H1 (cell line): Measurements from ENCODE around the gene LRRC45. TPM values are rescaled to one million over a fixed set of nuclear protein-coding genes. Genes with fewer than 3 reads are reported as not detected.

Experiments
- CTCF ChIA-PET: fragments of 300-600 bp; sonication (Branson Sonifier 250); formaldehyde crosslinking; loops from one replicate; lab custom pipeline; 2021; ENCODE audit not compliant: partially characterized antibody; lab: Charles Lee
- POLR2A ChIA-PET: fragments of 300-600 bp; sonication (Branson Sonifier 250); formaldehyde crosslinking; loops from one replicate; lab custom pipeline; 2021; ENCODE audit warnings: inconsistent platforms; ENCODE audit not compliant: partially characterized antibody; lab: Charles Lee
- DNase-seq, 2 experiments: peaks; one replicate each; pipeline versions ENCODE4 v3.0.0 to v3.0.0-alpha.2; 2010 to 2022; ENCODE audit warnings: low spot score in 2 of 2, low read depth in 1 of 2, mixed read lengths in 1 of 2
- FAIRE-seq: peaks from 2 replicates; lab custom pipeline; 2011; peaks lifted over from hg19 to GRCh38; lab: Jason Lieb, UNC
- H2AFZ ChIP-seq: 2 replicates; pipeline ENCODE4 v1.8.1; 2012; ENCODE audit warnings: low read length, inconsistent platforms
- H2AK5ac ChIP-seq: 2 replicates; pipeline ENCODE4 v1.6.1; 2013; ENCODE audit warnings: low read depth, low read length
- H2BK120ac ChIP-seq: replicated peaks from 2 replicates; pipeline ENCODE3; 2013; ENCODE audit warnings: low read depth, low read length, inconsistent platforms
- H2BK12ac ChIP-seq: 2 replicates; pipeline ENCODE4 v1.6.1; 2013; ENCODE audit warnings: low read depth, low read length
- H2BK15ac ChIP-seq: 2 replicates; pipeline ENCODE4 v1.6.1; 2013; ENCODE audit warnings: low read length
- H2BK20ac ChIP-seq: 2 replicates; pipeline ENCODE4 v1.6.1; 2013; ENCODE audit warnings: low read length
- H2BK5ac ChIP-seq: 2 replicates; pipeline ENCODE4 v1.6.1; 2013; ENCODE audit warnings: low read depth, low read length
- H3K14ac ChIP-seq: 2 replicates; pipeline ENCODE4 v1.6.1; 2013; ENCODE audit warnings: inconsistent platforms; ENCODE audit not compliant: insufficient read length
- H3K18ac ChIP-seq: 2 replicates; pipeline ENCODE4 v1.6.1; 2013; ENCODE audit warnings: low read length; ENCODE audit errors: extremely low read depth
- H3K23ac ChIP-seq: 2 replicates; pipeline ENCODE4 v1.6.1; 2013; ENCODE audit warnings: inconsistent platforms; ENCODE audit not compliant: insufficient read length
- H3K23me2 ChIP-seq: 2 replicates; pipeline ENCODE4 v1.6.1; 2013; ENCODE audit warnings: low read depth, low read length
- H3K27ac ChIP-seq: 2 replicates; pipeline ENCODE4 v1.6.1; 2011; ENCODE audit warnings: low read depth, low read length, inconsistent platforms
- H3K27me3 ChIP-seq, 4 experiments: replicated peaks in 1 of 4; 1 replicate in 1 of 4; 2 replicates in 3 of 4; pipeline versions ENCODE4 v1.6.1 to v1.8.1; 2011 to 2013; ENCODE audit warnings: low read length in 3 of 4, mild to moderate bottlenecking in 3 of 4, inconsistent platforms in 2 of 4, mixed read lengths in 2 of 4, moderate library complexity in 1 of 4; ENCODE audit not compliant: control insufficient read depth in 3 of 4, insufficient read depth in 3 of 4; ENCODE audit errors: extremely low read depth in 1 of 4
- H3K36me3 ChIP-seq, 4 experiments: 2 replicates each; pipeline versions ENCODE4 v1.6.1 to v1.8.1; 2011 to 2013; ENCODE audit warnings: mild to moderate bottlenecking in 4 of 4, low read length in 3 of 4, moderate library complexity in 2 of 4, control low read depth in 1 of 4, inconsistent platforms in 1 of 4; ENCODE audit not compliant: insufficient read depth in 4 of 4, control insufficient read depth in 2 of 4
- H3K4ac ChIP-seq: replicated peaks from 2 replicates; pipeline ENCODE3; 2013; ENCODE audit warnings: low read length, low read depth, mixed read lengths, inconsistent platforms; ENCODE audit not compliant: insufficient read length
- H3K4me1 ChIP-seq, 4 experiments: replicated peaks in 1 of 4; 1 replicate in 1 of 4; 2 replicates in 3 of 4; pipeline versions ENCODE4 v1.6.1 to v1.8.1; 2011 to 2013; ENCODE audit warnings: low read length in 3 of 4, inconsistent platforms in 2 of 4, mixed read lengths in 1 of 4; ENCODE audit not compliant: insufficient read depth in 4 of 4, control insufficient read depth in 3 of 4
- H3K4me2 ChIP-seq, 2 experiments: 2 replicates each; pipeline versions ENCODE4 v1.6.1 to v1.8.1; 2011 to 2013; ENCODE audit warnings: low read depth in 2 of 2, low read length in 2 of 2, control low read depth in 1 of 2, inconsistent platforms in 1 of 2, mild to moderate bottlenecking in 1 of 2; ENCODE audit not compliant: insufficient read depth in 1 of 2
- H3K4me3 ChIP-seq, 4 experiments: fragments of 200-600, 300-600 bp in 1 of 4; sonication (generic), shearing (Covaris generic), sonication (Bioruptor Twin) in 1 of 4; 2 replicates each; pipeline versions ENCODE4 v1.5.1 to v1.8.1; 2011 to 2016; ENCODE audit warnings: low read length in 4 of 4, low read depth in 3 of 4, control low read depth in 2 of 4, inconsistent platforms in 2 of 4, mild to moderate bottlenecking in 2 of 4, mixed read lengths in 1 of 4, moderate library complexity in 1 of 4; ENCODE audit not compliant: insufficient read depth in 2 of 4; ENCODE audit errors: extremely low read depth in 1 of 4
- H3K56ac ChIP-seq: replicated peaks from 2 replicates; pipeline ENCODE3; 2013; ENCODE audit warnings: low read depth, mild to moderate bottlenecking, mixed read lengths, low read length, inconsistent platforms; ENCODE audit not compliant: insufficient read length
- H3K79me1 ChIP-seq: 2 replicates; pipeline ENCODE4 v1.6.1; 2013; ENCODE audit warnings: low read depth, low read length, control low read depth
- H3K79me2 ChIP-seq, 2 experiments: 2 replicates each; pipeline versions ENCODE4 v1.6.1 to v1.8.1; 2012 to 2013; ENCODE audit warnings: low read length in 2 of 2, mild to moderate bottlenecking in 2 of 2, inconsistent platforms in 1 of 2; ENCODE audit not compliant: insufficient read depth in 2 of 2, control insufficient read depth in 1 of 2
- H3K9ac ChIP-seq, 4 experiments: replicated peaks in 1 of 4; 1 replicate in 1 of 4; 2 replicates in 3 of 4; pipeline versions ENCODE4 v1.6.1 to v1.8.1; 2011 to 2013; ENCODE audit warnings: low read depth in 3 of 4, low read length in 3 of 4, control low read depth in 2 of 4, mild to moderate bottlenecking in 2 of 4, moderate library complexity in 2 of 4, inconsistent platforms in 1 of 4; ENCODE audit errors: extremely low read depth in 1 of 4
- H3K9me3 ChIP-seq, 2 experiments: 2 replicates each; pipeline versions ENCODE4 v1.6.1 to v1.8.1; 2012 to 2013; ENCODE audit warnings: mild to moderate bottlenecking in 2 of 2, moderate library complexity in 2 of 2, control low read depth in 1 of 2, inconsistent platforms in 1 of 2, low read depth in 1 of 2, low read length in 1 of 2, mixed read lengths in 1 of 2; ENCODE audit not compliant: insufficient read depth in 2 of 2
- H4K20me1 ChIP-seq, 2 experiments: replicated peaks in 1 of 2; 2 replicates each; pipeline versions ENCODE3 to v1.8.1; 2011 to 2013; ENCODE audit warnings: inconsistent platforms in 2 of 2, low read length in 2 of 2, mild to moderate bottlenecking in 1 of 2; ENCODE audit not compliant: insufficient read depth in 2 of 2, control insufficient read depth in 1 of 2
- H4K5ac ChIP-seq: 2 replicates; pipeline ENCODE4 v1.6.1; 2013; ENCODE audit warnings: low read length, low read depth, mixed read lengths, inconsistent platforms; ENCODE audit not compliant: insufficient read length
- H4K8ac ChIP-seq: 2 replicates; pipeline ENCODE4 v1.8.0; 2013; ENCODE audit warnings: mild to moderate bottlenecking, moderate library complexity, low read length, inconsistent platforms; ENCODE audit not compliant: insufficient read depth; ENCODE audit errors: extremely low read depth
- H4K91ac ChIP-seq: replicated peaks from 2 replicates; pipeline ENCODE3; 2013; ENCODE audit warnings: low read length, mixed read lengths, inconsistent platforms; ENCODE audit not compliant: insufficient read length
- BRCA1 ChIP-seq: IDR thresholded peaks from 2 replicates; pipeline ENCODE4 v1.6.1; 2012; ENCODE audit warnings: low read depth, low read length, improper control_type of control experiment
- CHD2 ChIP-seq: IDR thresholded peaks from 2 replicates; pipeline ENCODE4 v1.6.1; 2012; ENCODE audit warnings: low read length, improper control_type of control experiment
- CTCF ChIP-seq, 3 experiments: IDR thresholded peaks; 1 replicate in 2 of 3; 2 replicates in 1 of 3; pipeline versions ENCODE4 v1.5.1 to v1.6.1; 2011; ENCODE audit warnings: low read length in 3 of 3, mild to moderate bottlenecking in 3 of 3, inconsistent platforms in 2 of 3, low read depth in 1 of 3, moderate library complexity in 1 of 3; ENCODE audit not compliant: insufficient read depth in 1 of 3; ENCODE audit errors: control extremely low read depth in 1 of 3
- JUND ChIP-seq: IDR thresholded peaks from 2 replicates; pipeline ENCODE4 v1.6.1; 2011; ENCODE audit warnings: mild to moderate bottlenecking, improper control_type of control experiment, low read length
- NANOG ChIP-seq: IDR thresholded peaks from 2 replicates; pipeline ENCODE4 v1.6.1; 2011; ENCODE audit warnings: low read length, low read depth, mild to moderate bottlenecking, inconsistent platforms; ENCODE audit not compliant: insufficient read depth, poor library complexity, severe bottlenecking
- SP1 ChIP-seq: IDR thresholded peaks from 2 replicates; pipeline ENCODE4 v1.6.1; 2011; ENCODE audit warnings: low read depth, low read length
- SRF ChIP-seq: IDR thresholded peaks from 2 replicates; pipeline ENCODE4 v1.6.1; 2011; ENCODE audit warnings: mild to moderate bottlenecking, low read depth, low read length, moderate library complexity
- TAF7 ChIP-seq: optimal IDR thresholded peaks from 2 replicates; pipeline ENCODE3; 2011; ENCODE audit warnings: low read depth, mild to moderate bottlenecking, inconsistent platforms, low read length, moderate library complexity, borderline replicate concordance
- TEAD4 ChIP-seq: IDR thresholded peaks from 2 replicates; pipeline ENCODE4 v1.6.1; 2012; ENCODE audit warnings: low read depth, low read length, inconsistent platforms, mixed read lengths
- WGBS, 2 experiments: shearing (Covaris generic) in 1 of 2; methylation state at CpG; one replicate each; pipeline versions ENCODE4 v1.1.6 to v1.1.7; 2013 to 2015; ENCODE audit warnings: low lambda C conversion rate in 2 of 2, mixed read lengths in 2 of 2, inconsistent platforms in 1 of 2, low coverage in 1 of 2, missing lambda C conversion rate in 1 of 2; ENCODE audit not compliant: insufficient replicate concordance in 2 of 2, insufficient coverage in 1 of 2, insufficient read length in 1 of 2; ENCODE audit errors: extremely low coverage in 1 of 2, missing lambda C conversion rate in 1 of 2; 5-methylcytosine and 5-hydroxymethylcytosine counted together
- polyA plus RNA-seq, 7 experiments: library from polyadenylated mRNA; depleted of rRNA in 3 of 7; stranded (reverse) in 5 of 7; unstranded in 2 of 7; fragments of >200 nt in 5 of 7; fragments of 200-250 nt in 2 of 7; gene quantifications; 1 replicate in 5 of 7; 2 replicates in 1 of 7; 4 replicates in 1 of 7; pipeline versions ENCODE4 v1.2.1 to v1.2.3, GENCODE V29; 2011 to 2013; ENCODE audit warnings: missing spikeins in 2 of 7, mixed read lengths in 2 of 7
- total RNA-seq: library from RNA; stranded (reverse); fragmentation: NEBNext Ultra II Directional; extraction: Animal tissue kit (Norgen Biotek cat#: 25700); gene quantifications from 2 replicates; pipeline ENCODE4 v1.2.1, GENCODE V29; 2021

LRRC45 gene
- total and polyA plus RNA-seq, 2 of the 8 experiments (the other 6 are each of a cell fraction or from before 2014, with no cell fraction given), result 11.5 to 29.0 TPM

DNA sequence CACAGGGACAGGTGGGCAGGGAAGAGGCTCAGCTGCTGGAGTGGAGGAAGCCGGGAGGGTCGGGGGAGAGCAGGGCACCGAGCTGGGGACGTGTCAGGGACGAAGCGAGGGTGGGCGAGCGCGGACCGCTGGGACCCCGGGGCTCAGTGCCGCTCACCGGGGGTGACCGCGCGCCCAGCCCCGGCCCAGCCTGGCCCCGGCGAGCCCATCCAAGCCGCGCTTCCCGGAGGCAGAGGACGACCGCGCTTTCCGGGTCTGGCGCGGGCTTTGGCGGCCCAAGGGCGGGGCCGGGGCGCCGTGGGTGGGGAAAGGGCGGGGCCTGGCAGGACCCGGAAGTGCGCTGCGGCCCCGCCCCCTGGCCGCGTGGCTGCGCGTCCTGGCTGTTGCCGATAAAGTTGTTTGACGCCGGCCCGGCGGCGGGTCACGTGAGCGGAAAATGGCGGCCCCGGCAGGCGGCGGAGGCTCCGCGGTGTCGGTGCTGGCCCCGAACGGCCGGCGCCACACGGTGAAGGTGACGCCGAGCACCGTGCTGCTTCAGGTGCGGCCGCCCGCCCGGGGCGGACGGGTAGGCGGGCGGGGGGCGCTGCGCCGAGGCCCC is 45.8 kb upstream of the LRRC45 start, which contains the start of gene ASPSCR1:
ASPSCR1 (plus strand) TSS at position 419 of the 598 bp plus-strand sequence; CDS start at position 437, 18 bp downstream.
- 0 out of 4 replicates have a peak, but pooled peaks cover 0 to 4% of the 10 kb centered on the region in 2 experiments for H3K79me2 ChIP-seq
- 1% methylated on average over 16 of the region's 76 CpGs; no CpG with 5 or more reads in 1 of the 2 experiments for WGBS, 2 experiments
- peaks cover 3 to 4% of the 10 kb centered on the region in 2 experiments; a peak in 1 of 4 replicates for H3K9me3 ChIP-seq
- H4K8ac ChIP-seq, result peak within 1 kb of the TSS; percentile 99
- no peak within 1 kb of the TSS for H2AFZ ChIP-seq
- H2BK20ac ChIP-seq, result no peak within 1 kb of the TSS
- H3K4me1 ChIP-seq, result peaks cover 0 to 7% (median 6%) of the 10 kb centered on the region in 4 experiments; a peak in 5 of 7 replicates
- peak within 1 kb of the TSS; percentile 83 for H3K27ac ChIP-seq
- H3K14ac ChIP-seq, result peak within 1 kb of the TSS; percentile 92
- peak within 1 kb of the TSS; percentile 86 for H3K56ac ChIP-seq
- H3K4me2 ChIP-seq, result peak within 1 kb of the TSS; percentile 81 to 84
- H3K27me3 ChIP-seq, result peaks cover 0 to 19% (median 12%) of the 10 kb centered on the region in 4 experiments; a peak in 5 of 7 replicates
- H3K23me2 ChIP-seq, result peaks cover 9% of the 10 kb centered on the region; the same call in 1 of the 2 replicates
- H2BK5ac ChIP-seq, result peak within 1 kb of the TSS; percentile 60; the same call in 1 of the 2 replicates
- peak within 1 kb of the TSS; percentile 98 for H3K4ac ChIP-seq
- H2BK120ac ChIP-seq, result no peak within 1 kb of the TSS
- H3K36me3 ChIP-seq, result peaks cover 0 to 6% (median 0%) of the 10 kb centered on the region in 4 experiments; a peak in 2 of 8 replicates
- peak within 1 kb of the TSS; percentile 92 for H3K18ac ChIP-seq
- no peak for FAIRE-seq
- H3K9ac ChIP-seq, result peak within 1 kb of the TSS; percentile 87 to 98 (median 90)
- H4K20me1 ChIP-seq, result no peaks in the 10 kb centered on the region
- H3K23ac ChIP-seq, result peak within 1 kb of the TSS; percentile 39
- peak within 1 kb of the TSS; percentile 33; the same call in 1 of the 2 replicates for H2BK15ac ChIP-seq
- peak within 1 kb of the TSS; percentile 24; the same call in 1 of the 2 replicates for H2AK5ac ChIP-seq
- CTCF ChIA-PET, result interaction anchor here (0.6 to 4.2 kb wide), 4 partner anchors 16 to 349 kb away, joined by 3 to 22 read pairs (median 5); partner anchors contain the start of gene NOTUM
- peak within 1 kb of the TSS; percentile 44; the same call in 1 of the 2 replicates for H2BK12ac ChIP-seq
- H4K91ac ChIP-seq, result peak within 1 kb of the TSS; percentile 93
- H3K79me1 ChIP-seq, result peaks cover 3% of the 10 kb centered on the region; the same call in 1 of the 2 replicates
- peak; percentile 57 to 93 for DNase-seq
- POLR2A ChIA-PET, result interaction anchor here (0.9 to 5.8 kb wide), 15 partner anchors 11 to 88 kb away, joined by 3 to 40 read pairs (median 4); partner anchors contain the start of genes CENPX, DUS1L and LRRC45
- H3K4me3 ChIP-seq, result peak within 1 kb of the TSS; percentile 62 to 88 (median 82)
- H4K5ac ChIP-seq, result peak within 1 kb of the TSS; percentile 91
- no peak for TF ChIP-seq CHD2
- TF ChIP-seq BRCA1, result no peak
- no peak for TF ChIP-seq CTCF (IDR thresholded peaks at IDR 0.05; ENCODE audit: control extremely low read depth in 1 of 3, insufficient read depth in 1 of 3, low read depth in 1 of 3, low read length in 3 of 3)
- TF ChIP-seq NANOG, result peak; percentile 12
- peak; percentile 90 for TF ChIP-seq TAF7
- TF ChIP-seq TEAD4, result 0 out of 2 replicates have a peak, but pooled peaks have one; percentile 34
- peak; percentile 85; the same call in 1 of the 2 replicates for TF ChIP-seq SP1
- TF ChIP-seq SRF, result no peak
- no peak for TF ChIP-seq JUND
